ENCODE measurements around the gene RTL1.

Gene RTL1

GRCh38 chr14:100885196-100885595 is 18.3 kb downstream of the RTL1 start:
- in situ Hi-C loops (cut with HindIII; ENCODE audit: low pct_ligation_motif_present, low pct_unique_long_range_greater_than_20kb, low sequenced_read_pairs), result no loop called here

GRCh38 chr14:100884456-100884855 is 19.1 kb downstream of the RTL1 start:
- in situ Hi-C loops (cut with HindIII; ENCODE audit: low pct_ligation_motif_present, low pct_unique_long_range_greater_than_20kb, low sequenced_read_pairs), result no loop called here
- DNase-seq, result no peak

More at GRCh38 chr14:100885196-100885595, 18.3 kb downstream of the RTL1 start:
- no peak for DNase-seq

- no peak for DNase-seq
- in situ Hi-C loops (cut with HindIII; ENCODE audit: low pct_ligation_motif_present, low pct_unique_long_range_greater_than_20kb, low sequenced_read_pairs), result no loop called here
These were observed 19.8 kb downstream of the RTL1 start for GRCh38 chr14:100883789-100884101.

GRCh38 chr14:100882991-100883788 is 20.3 kb downstream of the RTL1 start:
- no peak for DNase-seq
- in situ Hi-C loops (cut with HindIII; ENCODE audit: low pct_ligation_motif_present, low pct_unique_long_range_greater_than_20kb, low sequenced_read_pairs), result no loop called here

GRCh38 chr14:100882026-100882967 is 21.2 kb downstream of the RTL1 start:
- in situ Hi-C loops (cut with HindIII; ENCODE audit: low pct_ligation_motif_present, low pct_unique_long_range_greater_than_20kb, low sequenced_read_pairs), result no loop called here

GRCh38 chr14:100881211-100882025 is 22.1 kb downstream of the RTL1 start:
- no peak for DNase-seq
- in situ Hi-C loops (cut with HindIII; ENCODE audit: low pct_ligation_motif_present, low pct_unique_long_range_greater_than_20kb, low sequenced_read_pairs), result no loop called here

More at GRCh38 chr14:100882026-100882967, 21.2 kb downstream of the RTL1 start:
- no peak for DNase-seq

- in situ Hi-C loops (cut with HindIII; ENCODE audit: low pct_ligation_motif_present, low pct_unique_long_range_greater_than_20kb, low sequenced_read_pairs), result no loop called here
- no peak for DNase-seq
These were observed 23.0 kb downstream of the RTL1 start for GRCh38 chr14:100880271-100881101.

- in situ Hi-C loops (cut with HindIII; ENCODE audit: low pct_ligation_motif_present, low pct_unique_long_range_greater_than_20kb, low sequenced_read_pairs), result no loop called here
- DNase-seq, result no peak
These were observed 23.7 kb downstream of the RTL1 start for GRCh38 chr14:100879782-100880181.

- in situ Hi-C loops (cut with HindIII; ENCODE audit: low pct_ligation_motif_present, low pct_unique_long_range_greater_than_20kb, low sequenced_read_pairs), result no loop called here
- DNase-seq, result no peak
These were observed 24.3 kb downstream of the RTL1 start for GRCh38 chr14:100879194-100879593.

GRCh38 chr14:100878271-100879146 is 25.0 kb downstream of the RTL1 start:
- in situ Hi-C loops (cut with HindIII; ENCODE audit: low pct_ligation_motif_present, low pct_unique_long_range_greater_than_20kb, low sequenced_read_pairs), result no loop called here

GRCh38 chr14:100875861-100876590 is 27.5 kb downstream of the RTL1 start:
- in situ Hi-C loops (cut with HindIII; ENCODE audit: low pct_ligation_motif_present, low pct_unique_long_range_greater_than_20kb, low sequenced_read_pairs), result no loop called here
- DNase-seq, result no peak

More at GRCh38 chr14:100878271-100879146, 25.0 kb downstream of the RTL1 start:
- no peak for DNase-seq

GRCh38 chr14:100875126-100875525 is 28.4 kb downstream of the RTL1 start:
- DNase-seq, result no peak
- in situ Hi-C loops (cut with HindIII; ENCODE audit: low pct_ligation_motif_present, low pct_unique_long_range_greater_than_20kb, low sequenced_read_pairs), result no loop called here

- DNase-seq, result no peak
- in situ Hi-C loops (cut with HindIII; ENCODE audit: low pct_ligation_motif_present, low pct_unique_long_range_greater_than_20kb, low sequenced_read_pairs), result no loop called here
These were observed 29.0 kb downstream of the RTL1 start for GRCh38 chr14:100874411-100875091.

GRCh38 chr14:100874051-100874410 is 29.5 kb downstream of the RTL1 start:
- in situ Hi-C loops (cut with HindIII; ENCODE audit: low pct_ligation_motif_present, low pct_unique_long_range_greater_than_20kb, low sequenced_read_pairs), result no loop called here
- DNase-seq, result no peak

- in situ Hi-C loops (cut with HindIII; ENCODE audit: low pct_ligation_motif_present, low pct_unique_long_range_greater_than_20kb, low sequenced_read_pairs), result no loop called here
- no peak for DNase-seq
These were observed 30.4 kb downstream of the RTL1 start for GRCh38 chr14:100873096-100873482.

Data from ACHN (cell line).